ENCODE results near the gene CPLX3.

GRCh38 chr15:74857671-74858368 lies 31.4 kb downstream of the CPLX3 start:
- TF ChIP-seq, protein P1, sequence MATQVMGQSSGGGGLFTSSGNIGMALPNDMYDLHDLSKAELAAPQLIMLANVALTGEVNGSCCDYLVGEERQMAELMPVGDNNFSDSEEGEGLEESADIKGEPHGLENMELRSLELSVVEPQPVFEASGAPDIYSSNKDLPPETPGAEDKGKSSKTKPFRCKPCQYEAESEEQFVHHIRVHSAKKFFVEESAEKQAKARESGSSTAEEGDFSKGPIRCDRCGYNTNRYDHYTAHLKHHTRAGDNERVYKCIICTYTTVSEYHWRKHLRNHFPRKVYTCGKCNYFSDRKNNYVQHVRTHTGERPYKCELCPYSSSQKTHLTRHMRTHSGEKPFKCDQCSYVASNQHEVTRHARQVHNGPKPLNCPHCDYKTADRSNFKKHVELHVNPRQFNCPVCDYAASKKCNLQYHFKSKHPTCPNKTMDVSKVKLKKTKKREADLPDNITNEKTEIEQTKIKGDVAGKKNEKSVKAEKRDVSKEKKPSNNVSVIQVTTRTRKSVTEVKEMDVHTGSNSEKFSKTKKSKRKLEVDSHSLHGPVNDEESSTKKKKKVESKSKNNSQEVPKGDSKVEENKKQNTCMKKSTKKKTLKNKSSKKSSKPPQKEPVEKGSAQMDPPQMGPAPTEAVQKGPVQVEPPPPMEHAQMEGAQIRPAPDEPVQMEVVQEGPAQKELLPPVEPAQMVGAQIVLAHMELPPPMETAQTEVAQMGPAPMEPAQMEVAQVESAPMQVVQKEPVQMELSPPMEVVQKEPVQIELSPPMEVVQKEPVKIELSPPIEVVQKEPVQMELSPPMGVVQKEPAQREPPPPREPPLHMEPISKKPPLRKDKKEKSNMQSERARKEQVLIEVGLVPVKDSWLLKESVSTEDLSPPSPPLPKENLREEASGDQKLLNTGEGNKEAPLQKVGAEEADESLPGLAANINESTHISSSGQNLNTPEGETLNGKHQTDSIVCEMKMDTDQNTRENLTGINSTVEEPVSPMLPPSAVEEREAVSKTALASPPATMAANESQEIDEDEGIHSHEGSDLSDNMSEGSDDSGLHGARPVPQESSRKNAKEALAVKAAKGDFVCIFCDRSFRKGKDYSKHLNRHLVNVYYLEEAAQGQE (IDR thresholded peaks at IDR 0.05): no peak
- no peak for TF ChIP-seq CTCF (IDR thresholded peaks at IDR 0.05)
- no peak for TF ChIP-seq EP300 (IDR thresholded peaks at IDR 0.05)
- no peak for TF ChIP-seq POLR2A (IDR thresholded peaks at IDR 0.05; ENCODE audit: low read length)
- no peak for TF ChIP-seq SMC3 (IDR thresholded peaks at IDR 0.05)
- TF ChIP-seq USF2 (IDR thresholded peaks at IDR 0.05): no peak
- no peak for TF ChIP-seq KDM1A (IDR thresholded peaks at IDR 0.05; ENCODE audit: low read depth)
- no peak for TF ChIP-seq MYC (IDR thresholded peaks at IDR 0.05; ENCODE audit: borderline replicate concordance, low read length)
- no peak for TF ChIP-seq POLR2AphosphoS2 (conservative IDR thresholded peaks at IDR 0.05; ENCODE audit: low read length)
- TF ChIP-seq, protein P2, sequence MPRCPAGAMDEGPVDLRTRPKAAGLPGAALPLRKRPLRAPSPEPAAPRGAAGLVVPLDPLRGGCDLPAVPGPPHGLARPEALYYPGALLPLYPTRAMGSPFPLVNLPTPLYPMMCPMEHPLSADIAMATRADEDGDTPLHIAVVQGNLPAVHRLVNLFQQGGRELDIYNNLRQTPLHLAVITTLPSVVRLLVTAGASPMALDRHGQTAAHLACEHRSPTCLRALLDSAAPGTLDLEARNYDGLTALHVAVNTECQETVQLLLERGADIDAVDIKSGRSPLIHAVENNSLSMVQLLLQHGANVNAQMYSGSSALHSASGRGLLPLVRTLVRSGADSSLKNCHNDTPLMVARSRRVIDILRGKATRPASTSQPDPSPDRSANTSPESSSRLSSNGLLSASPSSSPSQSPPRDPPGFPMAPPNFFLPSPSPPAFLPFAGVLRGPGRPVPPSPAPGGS (IDR thresholded peaks at IDR 0.05): no peak
- no peak for TF ChIP-seq CBX2 (IDR thresholded peaks at IDR 0.05; ENCODE audit: borderline replicate concordance, low read depth)
- no peak for TF ChIP-seq ESRRA (IDR thresholded peaks at IDR 0.05; ENCODE audit: borderline replicate concordance, low read length)
- no peak for TF ChIP-seq ZC3H11A (IDR thresholded peaks at IDR 0.05)
